ENCODE data around the gene UCP3. TPM values are rescaled to one million over a fixed set of nuclear protein-coding genes. Genes with fewer than 3 reads are reported as not detected.

Gene UCP3
- total RNA-seq, 1 experiment from 2014 or later, result 1.3 TPM

GRCh38 chr11:74009230-74009547, 304 bp upstream of the UCP3 start (continued):
- no peak for TF ChIP-seq REST (IDR thresholded peaks at IDR 0.05; ENCODE audit: low read depth)

GRCh38 chr11:74007691-74008372, 1.1 kb downstream of the UCP3 start:
- DNase-seq (ENCODE audit: low read depth, low spot score) (no peak), ATAC-seq (no peak)
- no peak overlapping the region for H2AFZ ChIP-seq (ENCODE audit: low read depth, low read length, poor library complexity, severe bottlenecking)
- RAD21 ChIA-PET (ENCODE audit: low non-redundant PET in 1 of 2, low total read pairs in 2 of 2, uncharacterized antibody in 2 of 2, unreplicated experiment in 2 of 2), result no interaction called here
- H3K79me2 ChIP-seq (ENCODE audit: insufficient read depth, low read length), result no peaks in the 10 kb centered on the region
- no peaks in the 10 kb centered on the region; a peak in 1 of 4 replicates for H3K36me3 ChIP-seq (ENCODE audit: control insufficient read depth in 1 of 2, insufficient read depth in 2 of 2, low read length in 2 of 2)
- H3K9ac ChIP-seq (ENCODE audit: low read length), result no peak overlapping the region
- CTCF ChIA-PET, result no interaction called here
- intact Hi-C loops (cut with micrococcal nuclease), result no loop called here
- no peak overlapping the region for H3K4me2 ChIP-seq (ENCODE audit: low read length)
- H3K4me3 ChIP-seq (replicated peaks in 1 of 2; ENCODE audit: low read depth in 1 of 2, low read length in 2 of 2), result no peak overlapping the region
- no TSS peak for BruUV-seq (replicated peaks)
- POLR2A ChIA-PET, result no interaction called here
- TF ChIP-seq RAD21 (IDR thresholded peaks at IDR 0.05; ENCODE audit: low read depth) (no peak), EZH2 (IDR thresholded peaks at IDR 0.05) (no peak), TCF7L2 (IDR thresholded peaks at IDR 0.05; ENCODE audit: borderline replicate concordance, extremely low read depth, insufficient read depth, insufficient read length) (no peak), EZH2phosphoT487 (IDR thresholded peaks at IDR 0.05; ENCODE audit: borderline replicate concordance) (no peak), ZFX (IDR thresholded peaks at IDR 0.05) (no peak), ZNF274 (IDR thresholded peaks at IDR 0.05; ENCODE audit: low read depth, low read length) (no peak), REST (IDR thresholded peaks at IDR 0.05; ENCODE audit: low read depth) (no peak)
- no peaks in the 10 kb centered on the region for H4K20me1 ChIP-seq (ENCODE audit: insufficient read depth)
- no peaks in the 10 kb centered on the region for H3K4me1 ChIP-seq (ENCODE audit: control insufficient read depth in 1 of 2, insufficient read depth in 2 of 2, low read length in 2 of 2)
- no peaks in the 10 kb centered on the region for H3K9me2 ChIP-seq (ENCODE audit: insufficient read depth)
- no peaks in the 10 kb centered on the region for H3K27me3 ChIP-seq (ENCODE audit: insufficient read depth, low read length)
- H3K9me3 ChIP-seq (ENCODE audit: control insufficient read depth in 1 of 2, insufficient read depth in 1 of 2, low read depth in 1 of 2, low read length in 2 of 2), result no peaks in the 10 kb centered on the region
- H3K27ac ChIP-seq (ENCODE audit: low read depth, low read length), result no peak overlapping the region

All from HCT116 (cell line).